MCF 10A (cell line): ENCODE results near the gene TFF2. TPM values are rescaled to one million over a fixed set of nuclear protein-coding genes. Genes with fewer than 3 reads are reported as not detected.

Source experiments
- BruUV-seq: library from RNA; stranded (reverse); fragments of 400-500 nt; replicated peaks from 2 replicates; lab custom pipeline; 2021; lab: Mats Ljungman, UMichigan
- CTCF ChIA-PET: fragments of 300-600 bp; sonication (Branson Sonifier 250); formaldehyde crosslinking; extraction: SDS; loops from one replicate; lab custom pipeline; 2021; ENCODE audit warnings: antibody characterized with exemption, inconsistent platforms; lab: Yijun Ruan, JAX
- POLR2A ChIA-PET: fragments of 300-600, 350-650 bp; sonication (Branson Sonifier 250); formaldehyde crosslinking; extraction: SDS; loops from one replicate; lab custom pipeline; 2020; ENCODE audit warnings: antibody characterized with exemption, inconsistent platforms; lab: Yijun Ruan, JAX
- DNase-seq: peaks from one replicate; pipeline ENCODE4 v3.0.0-alpha.2; 2018; ENCODE audit not compliant: unreplicated experiment
- H3K27ac Mint-ChIP-seq: one replicate; pipeline ENCODE4 v1.8.0; 2022; ENCODE audit warnings: mild to moderate bottlenecking, low read depth, mixed read lengths; ENCODE audit not compliant: unreplicated experiment
- H3K27me3 Mint-ChIP-seq: one replicate; pipeline ENCODE4 v1.8.0; 2022; ENCODE audit warnings: mixed read lengths; ENCODE audit not compliant: insufficient read depth, unreplicated experiment
- H3K36me3 Mint-ChIP-seq: one replicate; pipeline ENCODE4 v1.8.0; 2022; ENCODE audit warnings: mild to moderate bottlenecking, moderate library complexity, mixed read lengths; ENCODE audit not compliant: insufficient read depth, unreplicated experiment
- H3K4me1 Mint-ChIP-seq: one replicate; pipeline ENCODE4 v1.8.0; 2022; ENCODE audit warnings: mixed read lengths; ENCODE audit not compliant: insufficient read depth, unreplicated experiment
- H3K4me3 Mint-ChIP-seq: one replicate; pipeline ENCODE4 v1.8.0; 2022; ENCODE audit warnings: mild to moderate bottlenecking, moderate library complexity, mixed read lengths; ENCODE audit not compliant: unreplicated experiment
- H3K9me3 Mint-ChIP-seq: one replicate; pipeline ENCODE4 v1.8.0; 2022; ENCODE audit warnings: mixed read lengths; ENCODE audit not compliant: unreplicated experiment
- intact Hi-C: fragments of 100-400 bp; cut with micrococcal nuclease; formaldehyde crosslinking; loops from 2 replicates; pipeline ENCODE4 v1.14.1; 2022
- total RNA-seq: library from RNA; stranded (reverse); gene quantifications from 2 replicates; pipeline ENCODE4 v1.2.3, GENCODE V29; 2022
- TF ChIP-seq, protein P1 (sequence below): fragments of 200-600 bp; IDR thresholded peaks from one replicate; pipeline ENCODE4 v1.8.0; 2022; ENCODE audit warnings: antibody characterized with exemption, mild to moderate bottlenecking; ENCODE audit not compliant: unreplicated experiment

Gene TFF2
- total RNA-seq, 1 experiment from 2014 or later = not detected

DNA sequence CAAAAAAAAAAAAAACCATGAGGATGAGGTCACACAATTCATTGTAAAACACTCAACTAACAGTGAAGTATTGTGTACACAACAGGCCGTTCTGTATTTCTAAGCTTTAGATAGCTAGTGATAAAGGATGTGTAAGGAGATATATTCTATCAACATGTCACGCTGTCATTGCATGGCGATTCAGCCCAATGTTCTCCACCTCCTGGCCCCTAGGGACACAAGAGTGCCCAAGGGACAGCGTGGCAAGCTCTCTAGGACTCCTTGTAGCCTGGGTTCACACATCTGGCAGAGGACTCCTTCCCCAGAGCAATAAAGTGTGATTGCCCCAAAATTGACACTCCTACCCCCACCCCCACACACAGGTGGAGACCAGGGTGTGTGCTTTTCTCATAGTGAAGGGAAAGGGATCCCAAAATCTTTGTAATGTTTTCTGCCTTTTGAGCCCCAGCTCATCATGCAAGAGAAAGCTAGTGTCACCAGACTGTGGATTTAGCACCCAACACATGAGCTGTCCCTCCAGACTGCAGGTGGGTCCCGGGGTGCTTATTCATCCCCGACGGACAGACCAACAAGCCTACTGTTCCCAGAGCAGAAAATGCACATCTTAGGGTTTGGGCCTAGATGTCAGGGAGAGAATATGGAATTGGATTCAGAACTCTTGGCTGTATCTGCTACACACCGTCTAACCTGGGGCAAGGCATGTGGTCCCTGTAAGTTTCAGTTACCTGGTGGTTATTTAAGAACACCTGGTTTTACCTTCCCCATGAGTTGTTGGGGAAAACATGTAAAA lies 33.6 kb upstream of the TFF2 start:
- ChIA-PET POLR2A (no interaction called here), CTCF (interaction anchor here (0.7 kb wide), 1 partner anchor 210 kb away, joined by 4 read pairs; no protein-coding TSS in a partner anchor)
- peaks cover 6% of the 10 kb centered on the region for H3K4me1 Mint-ChIP-seq
- no peak overlapping the region for H3K27ac Mint-ChIP-seq
- TF ChIP-seq, protein P1, sequence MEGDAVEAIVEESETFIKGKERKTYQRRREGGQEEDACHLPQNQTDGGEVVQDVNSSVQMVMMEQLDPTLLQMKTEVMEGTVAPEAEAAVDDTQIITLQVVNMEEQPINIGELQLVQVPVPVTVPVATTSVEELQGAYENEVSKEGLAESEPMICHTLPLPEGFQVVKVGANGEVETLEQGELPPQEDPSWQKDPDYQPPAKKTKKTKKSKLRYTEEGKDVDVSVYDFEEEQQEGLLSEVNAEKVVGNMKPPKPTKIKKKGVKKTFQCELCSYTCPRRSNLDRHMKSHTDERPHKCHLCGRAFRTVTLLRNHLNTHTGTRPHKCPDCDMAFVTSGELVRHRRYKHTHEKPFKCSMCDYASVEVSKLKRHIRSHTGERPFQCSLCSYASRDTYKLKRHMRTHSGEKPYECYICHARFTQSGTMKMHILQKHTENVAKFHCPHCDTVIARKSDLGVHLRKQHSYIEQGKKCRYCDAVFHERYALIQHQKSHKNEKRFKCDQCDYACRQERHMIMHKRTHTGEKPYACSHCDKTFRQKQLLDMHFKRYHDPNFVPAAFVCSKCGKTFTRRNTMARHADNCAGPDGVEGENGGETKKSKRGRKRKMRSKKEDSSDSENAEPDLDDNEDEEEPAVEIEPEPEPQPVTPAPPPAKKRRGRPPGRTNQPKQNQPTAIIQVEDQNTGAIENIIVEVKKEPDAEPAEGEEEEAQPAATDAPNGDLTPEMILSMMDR = no peak
- no peaks in the 10 kb centered on the region for H3K27me3 Mint-ChIP-seq
- BruUV-seq = no TSS peak
- intact Hi-C loops = no loop called here
- no peaks in the 10 kb centered on the region for H3K36me3 Mint-ChIP-seq
- no peak for DNase-seq
- no peak overlapping the region for H3K4me3 Mint-ChIP-seq
- H3K9me3 Mint-ChIP-seq = no peaks in the 10 kb centered on the region

- H3K27ac Mint-ChIP-seq = no peak overlapping the region
- no peaks in the 10 kb centered on the region for H3K36me3 Mint-ChIP-seq
- no peaks in the 10 kb centered on the region for H3K9me3 Mint-ChIP-seq
- CTCF ChIA-PET = no interaction called here
- no peak for DNase-seq
- POLR2A ChIA-PET = no interaction called here
- H3K4me3 Mint-ChIP-seq = no peak overlapping the region
- intact Hi-C loops = no loop called here
- H3K4me1 Mint-ChIP-seq = peaks cover 6% of the 10 kb centered on the region
- no TSS peak for BruUV-seq
- TF ChIP-seq, protein P1 = no peak
- no peaks in the 10 kb centered on the region for H3K27me3 Mint-ChIP-seq
Measured at GRCh38 chr21:42383331-42383730, 32.5 kb upstream of the TFF2 start.

DNA sequence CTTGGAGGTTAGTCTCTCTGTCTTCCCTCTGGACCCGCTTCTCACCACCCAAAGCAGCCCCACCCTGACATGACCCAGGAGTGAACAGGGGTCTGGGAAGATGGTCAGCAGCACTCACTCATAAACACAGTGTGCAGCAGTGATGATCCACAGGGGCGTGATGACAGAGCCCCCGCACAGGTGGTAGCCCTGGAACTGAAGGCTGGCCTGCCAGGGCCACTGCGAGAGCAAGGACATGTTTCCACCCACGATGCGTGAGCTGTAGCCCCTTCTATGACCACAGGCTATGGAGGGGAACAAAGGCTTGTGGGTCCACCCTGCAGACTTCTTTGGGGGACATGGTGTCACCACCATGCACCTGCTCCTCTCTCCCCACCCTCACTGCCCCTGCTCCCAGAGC lies 32.1 kb upstream of the TFF2 start:
- H3K4me1 Mint-ChIP-seq = peaks cover 6% of the 10 kb centered on the region
- ChIA-PET CTCF (interaction anchor here (0.9 kb wide), 1 partner anchor 44 kb away, joined by 3 read pairs; no protein-coding TSS in a partner anchor), POLR2A (no interaction called here)
- H3K9me3 Mint-ChIP-seq = no peaks in the 10 kb centered on the region
- TF ChIP-seq, protein P1 = no peak
- H3K36me3 Mint-ChIP-seq = no peaks in the 10 kb centered on the region
- intact Hi-C loops = no loop called here
- no TSS peak for BruUV-seq
- H3K27me3 Mint-ChIP-seq = peaks cover 2% of the 10 kb centered on the region
- no peak for DNase-seq
- H3K27ac Mint-ChIP-seq = no peak overlapping the region
- no peak overlapping the region for H3K4me3 Mint-ChIP-seq

GRCh38 chr21:42381347-42381984 lies 30.7 kb upstream of the TFF2 start:
- peak; percentile 45 for DNase-seq
- intact Hi-C loops = loop anchor here (1.0 kb wide), 1 partner anchor 236 kb away; no protein-coding TSS in a partner anchor
- Mint-ChIP-seq H3K27ac (no peak overlapping the region), H3K36me3 (no peaks in the 10 kb centered on the region), H3K4me3 (no peak overlapping the region), H3K4me1 (peaks cover 6% of the 10 kb centered on the region), H3K9me3 (no peaks in the 10 kb centered on the region), H3K27me3 (peaks cover 17% of the 10 kb centered on the region)
- BruUV-seq = no TSS peak
- CTCF ChIA-PET = interaction anchor here (0.5 to 1.9 kb wide), 11 partner anchors 18 to 426 kb away, joined by 3 to 5 read pairs (median 3); partner anchors contain the start of gene TFF2
- POLR2A ChIA-PET = no interaction called here
- TF ChIP-seq, protein P1 = peak; percentile 43
